GM12878 (cell line): ENCODE results near the gene PRKAR2B. TPM values are rescaled to one million over a fixed set of nuclear protein-coding genes. Genes with fewer than 3 reads are reported as not detected.

Source experiments
- ATAC-seq: fragments of 200-7000 bp; cut with Tn5 transposase; 3 replicates; pipeline ENCODE4 v1.9.1; 2020; ENCODE audit warnings: mild to moderate bottlenecking, moderate library complexity
- BruUV-seq: library from RNA; stranded (reverse); fragments of 400-500 nt; replicated peaks from 2 replicates; lab custom pipeline; 2021; lab: Mats Ljungman, UMichigan
- CTCF ChIA-PET: fragments of 300-600 bp; sonication (Branson Sonifier 250); formaldehyde crosslinking; extraction: SDS; loops from one replicate; lab custom pipeline; 2021; ENCODE audit warnings: inconsistent platforms; lab: Yijun Ruan, JAX
- POLR2A ChIA-PET: fragments of 350-600 bp; formaldehyde crosslinking; extraction: SDS; loops from one replicate; lab custom pipeline; 2021; ENCODE audit warnings: inconsistent platforms; lab: Charles Lee
- RAD21 ChIA-PET: fragments of 300-600 bp; sonication (Branson Sonifier 250); formaldehyde crosslinking; loops from one replicate; lab custom pipeline; 2023; ENCODE audit warnings: antibody characterized with exemption; ENCODE audit not compliant: unreplicated experiment; lab: Charles Lee
- SMC1A ChIA-PET: fragments of 300-600 bp; sonication (Branson Sonifier 250); formaldehyde crosslinking; loops from one replicate; lab custom pipeline; 2023; ENCODE audit not compliant: unreplicated experiment, uncharacterized antibody; lab: Charles Lee
- DNase-seq: peaks from one replicate; pipeline ENCODE4 v3.0.0-alpha.2; 2011; ENCODE audit warnings: low read depth, low spot score
- FAIRE-seq: peaks from 3 replicates; lab custom pipeline; 2011; peaks lifted over from hg19 to GRCh38; lab: Jason Lieb, UNC
- H2AFZ ChIP-seq: 2 replicates; pipeline ENCODE4 v1.6.0; 2011; ENCODE audit warnings: low read depth, low read length, control low read depth; ENCODE audit not compliant: control insufficient read depth
- H3K27ac ChIP-seq: 2 replicates; pipeline ENCODE4 v1.5.1; 2011; ENCODE audit warnings: control low read depth; ENCODE audit not compliant: control insufficient read depth, insufficient read depth
- H3K27me3 ChIP-seq, 2 experiments: replicated peaks in 1 of 2; 2 replicates each; pipeline versions ENCODE4 v1.6.0 to v1.6.1; 2011; ENCODE audit warnings: low read length in 1 of 2; ENCODE audit not compliant: control insufficient read depth in 2 of 2, insufficient read depth in 2 of 2
- H3K36me3 ChIP-seq, 2 experiments: 2 replicates each; pipeline ENCODE4 v1.5.1; 2011; ENCODE audit warnings: low read length in 1 of 2; ENCODE audit not compliant: control insufficient read depth in 2 of 2, insufficient read depth in 2 of 2
- H3K4me1 ChIP-seq: 2 replicates; pipeline ENCODE4 v1.6.1; 2011; ENCODE audit warnings: mild to moderate bottlenecking, low read length, moderate library complexity, mixed read lengths; ENCODE audit not compliant: control insufficient read depth, insufficient read depth
- H3K4me2 ChIP-seq: 2 replicates; pipeline ENCODE4 v1.6.0; 2011; ENCODE audit warnings: control low read depth; ENCODE audit not compliant: control insufficient read depth, insufficient read depth
- H3K4me3 ChIP-seq: fragments of 200-600 bp; sonication (generic); 2 replicates; pipeline ENCODE4 v1.5.1; 2016
- H3K79me2 ChIP-seq: 2 replicates; pipeline ENCODE4 v1.6.0; 2011; ENCODE audit warnings: low read length; ENCODE audit not compliant: control insufficient read depth, insufficient read depth
- H3K9ac ChIP-seq: 2 replicates; pipeline ENCODE4 v1.8.0; 2011; ENCODE audit warnings: low read length, control low read depth, mixed read lengths; ENCODE audit not compliant: control insufficient read depth, insufficient read depth
- H3K9me3 ChIP-seq: replicated peaks from 3 replicates; pipeline ENCODE4 v1.5.1; 2011; ENCODE audit warnings: mild to moderate bottlenecking, low read length; ENCODE audit not compliant: control insufficient read depth, insufficient read depth
- H4K20me1 ChIP-seq: 2 replicates; pipeline ENCODE4 v1.6.0; 2011; ENCODE audit not compliant: control insufficient read depth, insufficient read depth
- CHD2 ChIP-seq: IDR thresholded peaks from 2 replicates; pipeline ENCODE4 v1.6.1; 2011; ENCODE audit warnings: low read depth, low read length, improper control_type of control experiment, borderline replicate concordance
- CHD4 ChIP-seq: fragments of 200-600 bp; sonication (generic); IDR thresholded peaks from 2 replicates; pipeline ENCODE4 v1.6.1; 2016; ENCODE audit warnings: mild to moderate bottlenecking
- CREB1 ChIP-seq: IDR thresholded peaks from 2 replicates; pipeline ENCODE4 v1.6.1; 2012; ENCODE audit warnings: low read depth, mild to moderate bottlenecking, inconsistent platforms
- KAT2A ChIP-seq: conservative IDR thresholded peaks from 2 replicates; pipeline ENCODE4 v1.6.1; 2011; ENCODE audit warnings: low read depth, low read length; ENCODE audit not compliant: control insufficient read depth
- NR2C2 ChIP-seq: IDR thresholded peaks from 2 replicates; pipeline ENCODE4 v1.6.1; 2011; ENCODE audit warnings: borderline replicate concordance, low read depth; ENCODE audit not compliant: control insufficient read depth, insufficient read length
- PML ChIP-seq: IDR thresholded peaks from 2 replicates; pipeline ENCODE4 v1.6.1; 2012; ENCODE audit warnings: low read length, inconsistent platforms
- RBBP5 ChIP-seq: fragments of 200-600 bp; sonication (generic); conservative IDR thresholded peaks from 2 replicates; pipeline ENCODE4 v1.6.1; 2016
- SUPT20H ChIP-seq: IDR thresholded peaks from 2 replicates; pipeline ENCODE4 v1.6.1; 2011; ENCODE audit warnings: low read depth, mild to moderate bottlenecking, low read length, moderate library complexity, borderline replicate concordance; ENCODE audit not compliant: control insufficient read depth
- SUZ12 ChIP-seq: fragments of 200-600 bp; sonication (generic); IDR thresholded peaks from one replicate; pipeline ENCODE4 v1.6.1; 2018; ENCODE audit warnings: antibody characterized with exemption, mild to moderate bottlenecking; ENCODE audit not compliant: unreplicated experiment
- TCF7 ChIP-seq: IDR thresholded peaks from 2 replicates; pipeline ENCODE4 v1.6.1; 2014; ENCODE audit warnings: antibody characterized with exemption, borderline replicate concordance
- YY1 ChIP-seq: IDR thresholded peaks from 2 replicates; pipeline ENCODE4 v1.6.1; 2011; ENCODE audit warnings: low read depth, mild to moderate bottlenecking, low read length
- ZNF592 ChIP-seq: fragments of 450-650 bp; IDR thresholded peaks from 2 replicates; pipeline ENCODE4 v1.6.1; 2017; ENCODE audit warnings: mild to moderate bottlenecking, moderate library complexity
- WGBS: methylation state at CpG from one replicate; pipeline ENCODE4 v1.1.6; 2016; ENCODE audit warnings: low lambda C conversion rate; ENCODE audit not compliant: insufficient replicate concordance, insufficient coverage; ENCODE audit errors: missing lambda C conversion rate; 5-methylcytosine and 5-hydroxymethylcytosine counted together
- in situ Hi-C: fragments of 300-500 bp; cut with MboI; formaldehyde crosslinking; loops from 9 replicates; pipeline ENCODE4 v1.14.3; 2018; ENCODE audit warnings: mixed read lengths
- intact Hi-C: fragments of 100-400 bp; cut with micrococcal nuclease; formaldehyde crosslinking; loops from one replicate; pipeline ENCODE4 v1.14.2; 2022; ENCODE audit not compliant: unreplicated experiment
- polyA plus RNA-seq, 11 experiments: library from polyadenylated mRNA; depleted of rRNA in 4 of 11; unstranded in 6 of 11; stranded (reverse) in 5 of 11; fragments of >200 nt; fragmentation: Nextera tagmentation in 4 of 11; fragmentation: Illumina TruSeq in 1 of 11; extraction: Ambion mirVana in 4 of 11; extraction: Trizol in 1 of 11; gene quantifications; 1 replicate in 1 of 11; 2 replicates in 10 of 11; pipeline versions ENCODE4 v1.2.1 to v1.2.3, GENCODE V29; 2011 to 2016; ENCODE audit warnings: inconsistent platforms in 2 of 11, missing spikeins in 2 of 11, low read depth in 1 of 11
- total RNA-seq, 4 experiments: library from RNA; depleted of rRNA in 3 of 4; stranded (reverse); fragments of >200 nt in 3 of 4; fragmentation: Illumina TruSeq in 1 of 4; extraction: Trizol in 1 of 4; gene quantifications; 2 replicates each; pipeline versions ENCODE4 v1.2.1 to v1.2.3, GENCODE V29; 2013 to 2021

Gene PRKAR2B
- total and polyA plus RNA-seq, 10 of the 15 experiments (the other 5 are each of a cell fraction or from before 2014, with no cell fraction given), result 0.01 to 0.18 (median 0.04) TPM; not detected in 4

GRCh38 chr7:107151538-107151937, 107.0 kb downstream of the PRKAR2B start:
- Histone ChIP-seq H3K4me2 (no peak overlapping the region), H4K20me1 (no peaks in the 10 kb centered on the region), H3K9ac (no peak overlapping the region), H3K27ac (no peak overlapping the region), H3K36me3 (no peaks in the 10 kb centered on the region), H3K4me3 (no peak overlapping the region), H3K4me1 (no peaks in the 10 kb centered on the region), H3K27me3 (no peaks in the 10 kb centered on the region; a peak in 2 of 4 replicates), H3K9me3 (no peaks in the 10 kb centered on the region), H2AFZ (no peak overlapping the region), H3K79me2 (no peaks in the 10 kb centered on the region)
- in situ Hi-C loops, result no loop called here
- intact Hi-C loops, result loop anchor here (10.0 kb wide), 2 partner anchors 487 to 977 kb away; partner anchors contain the start of gene CCDC71L
- FAIRE-seq (no peak), ATAC-seq (no peak), DNase-seq (no peak)
- ChIA-PET RAD21 (interaction anchor here (1.2 to 6.1 kb wide), 6 partner anchors 18 to 358 kb away, joined by 3 to 47 read pairs (median 4); no protein-coding TSS in a partner anchor), CTCF (interaction anchor here (1.0 to 8.7 kb wide), 16 partner anchors 15 to 728 kb away, joined by 3 to 203 read pairs (median 5); no protein-coding TSS in a partner anchor), POLR2A (no interaction called here), SMC1A (interaction anchor here (1.2 to 8.0 kb wide), 8 partner anchors 15 to 367 kb away, joined by 3 to 142 read pairs (median 5); partner anchors contain the start of gene HBP1)
- 71% methylated on average over 7 of the region's 7 CpGs for WGBS
- no peak for TF ChIP-seq SUZ12
- TF ChIP-seq TCF7, result no peak
- TF ChIP-seq CREB1, result no peak
- TF ChIP-seq ZNF592, result no peak
- TF ChIP-seq YY1, result no peak
- TF ChIP-seq CHD4, result no peak
- TF ChIP-seq SUPT20H, result no peak
- TF ChIP-seq RBBP5, result no peak
- TF ChIP-seq KAT2A, result no peak
- TF ChIP-seq PML, result no peak
- TF ChIP-seq CHD2, result no peak
- TF ChIP-seq NR2C2, result no peak
- BruUV-seq, result no TSS peak
